HG02798 (cell line): Measurements from ENCODE around the gene SOCS2.

Experiments used
- ATAC-seq: cut with Tn5 transposase; IDR thresholded peaks from one replicate; pipeline ENCODE4 v1.9.1; 2021; ENCODE audit warnings: mild to moderate bottlenecking; ENCODE audit not compliant: unreplicated experiment, poor library complexity

Gene SOCS2

DNA sequence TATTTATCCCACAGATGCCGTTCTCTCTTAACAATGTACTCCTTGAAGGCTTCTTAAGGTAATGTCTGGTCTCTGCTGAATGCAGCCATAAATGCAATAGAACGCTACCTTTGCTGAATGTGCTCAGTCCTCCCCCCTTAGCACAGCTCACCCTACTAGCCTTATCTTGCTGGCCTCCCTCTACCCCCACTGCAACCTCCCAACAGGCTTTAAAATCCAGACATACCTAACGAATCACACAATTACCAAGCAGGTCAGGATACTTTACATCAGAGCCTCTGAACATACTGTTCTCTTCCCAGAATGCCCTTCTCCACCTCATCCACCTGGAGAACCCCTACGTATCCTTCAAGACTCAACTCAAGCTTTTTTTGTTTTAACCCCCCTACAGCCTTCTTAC is 53.7 kb downstream of the SOCS2 start:
- no peak for ATAC-seq
